ENCODE measurements around the gene IQSEC3.

IQSEC3 gene

GRCh38 chr12:190881-191280, 124.3 kb downstream of the IQSEC3 start:
- FAIRE-seq, result no peak
- TF ChIP-seq POLR2AphosphoS5 (IDR thresholded peaks at IDR 0.05; ENCODE audit: low read depth, low read length) (no peak), TAF1 (IDR thresholded peaks at IDR 0.05; ENCODE audit: borderline replicate concordance, low read depth, low read length) (no peak), POLR2A (IDR thresholded peaks at IDR 0.05; ENCODE audit: low read depth, low read length) (no peak)
- no peak for DNase-seq (ENCODE audit: insufficient read length)

- TF ChIP-seq POLR2A (IDR thresholded peaks at IDR 0.05; ENCODE audit: low read depth, low read length), result no peak
- no peak for TF ChIP-seq POLR2AphosphoS5 (IDR thresholded peaks at IDR 0.05; ENCODE audit: low read depth, low read length)
- TF ChIP-seq TAF1 (IDR thresholded peaks at IDR 0.05; ENCODE audit: borderline replicate concordance, low read depth, low read length), result no peak
- FAIRE-seq, result no peak
- DNase-seq (ENCODE audit: insufficient read length), result no peak
Observed at GRCh38 chr12:191541-191940, 125.0 kb downstream of the IQSEC3 start.

GRCh38 chr12:193261-193660, 126.7 kb downstream of the IQSEC3 start:
- DNase-seq (ENCODE audit: insufficient read length) (no peak), FAIRE-seq (no peak)
- TF ChIP-seq POLR2AphosphoS5 (IDR thresholded peaks at IDR 0.05; ENCODE audit: low read depth, low read length) (no peak), POLR2A (IDR thresholded peaks at IDR 0.05; ENCODE audit: low read depth, low read length) (no peak), TAF1 (IDR thresholded peaks at IDR 0.05; ENCODE audit: borderline replicate concordance, low read depth, low read length) (no peak)

GRCh38 chr12:194276-194675, 127.7 kb downstream of the IQSEC3 start:
- TF ChIP-seq POLR2A (IDR thresholded peaks at IDR 0.05; ENCODE audit: low read depth, low read length) (no peak), TAF1 (IDR thresholded peaks at IDR 0.05; ENCODE audit: borderline replicate concordance, low read depth, low read length) (no peak), POLR2AphosphoS5 (IDR thresholded peaks at IDR 0.05; ENCODE audit: low read depth, low read length) (no peak)

GRCh38 chr12:195156-195555, 128.6 kb downstream of the IQSEC3 start:
- DNase-seq (ENCODE audit: insufficient read length) (no peak), FAIRE-seq (no peak)
- TF ChIP-seq POLR2A (IDR thresholded peaks at IDR 0.05; ENCODE audit: low read depth, low read length) (no peak), POLR2AphosphoS5 (IDR thresholded peaks at IDR 0.05; ENCODE audit: low read depth, low read length) (no peak), TAF1 (IDR thresholded peaks at IDR 0.05; ENCODE audit: borderline replicate concordance, low read depth, low read length) (no peak)

More at GRCh38 chr12:194276-194675, 127.7 kb downstream of the IQSEC3 start:
- DNase-seq (ENCODE audit: insufficient read length) (no peak), FAIRE-seq (no peak)

GRCh38 chr12:195951-196350, 129.4 kb downstream of the IQSEC3 start:
- no peak for FAIRE-seq
- TF ChIP-seq POLR2A (IDR thresholded peaks at IDR 0.05; ENCODE audit: low read depth, low read length), result no peak
- TF ChIP-seq POLR2AphosphoS5 (IDR thresholded peaks at IDR 0.05; ENCODE audit: low read depth, low read length), result no peak
- no peak for TF ChIP-seq TAF1 (IDR thresholded peaks at IDR 0.05; ENCODE audit: borderline replicate concordance, low read depth, low read length)
- no peak for DNase-seq (ENCODE audit: insufficient read length)

- no peak for TF ChIP-seq POLR2A (IDR thresholded peaks at IDR 0.05; ENCODE audit: low read depth, low read length)
- no peak for TF ChIP-seq TAF1 (IDR thresholded peaks at IDR 0.05; ENCODE audit: borderline replicate concordance, low read depth, low read length)
- TF ChIP-seq POLR2AphosphoS5 (IDR thresholded peaks at IDR 0.05; ENCODE audit: low read depth, low read length), result no peak
- no peak for FAIRE-seq
Observed at GRCh38 chr12:196436-196835, 129.9 kb downstream of the IQSEC3 start.

GRCh38 chr12:197347-197746, 130.8 kb downstream of the IQSEC3 start:
- DNase-seq (ENCODE audit: insufficient read length), result no peak
- no peak for TF ChIP-seq POLR2AphosphoS5 (IDR thresholded peaks at IDR 0.05; ENCODE audit: low read depth, low read length)
- no peak for TF ChIP-seq POLR2A (IDR thresholded peaks at IDR 0.05; ENCODE audit: low read depth, low read length)
- TF ChIP-seq TAF1 (IDR thresholded peaks at IDR 0.05; ENCODE audit: borderline replicate concordance, low read depth, low read length), result no peak
- FAIRE-seq, result no peak

More at GRCh38 chr12:196436-196835, 129.9 kb downstream of the IQSEC3 start:
- no peak for DNase-seq (ENCODE audit: insufficient read length)

- FAIRE-seq (no peak), DNase-seq (ENCODE audit: insufficient read length) (no peak)
- TF ChIP-seq TAF1 (IDR thresholded peaks at IDR 0.05; ENCODE audit: borderline replicate concordance, low read depth, low read length) (no peak), POLR2AphosphoS5 (IDR thresholded peaks at IDR 0.05; ENCODE audit: low read depth, low read length) (no peak), POLR2A (IDR thresholded peaks at IDR 0.05; ENCODE audit: low read depth, low read length) (no peak)
Observed at GRCh38 chr12:197911-198695, 131.5 kb downstream of the IQSEC3 start.

- DNase-seq (ENCODE audit: insufficient read length) (no peak), FAIRE-seq (no peak)
- TF ChIP-seq POLR2AphosphoS5 (IDR thresholded peaks at IDR 0.05; ENCODE audit: low read depth, low read length), result no peak
Observed at GRCh38 chr12:198705-199104, 132.1 kb downstream of the IQSEC3 start.

GRCh38 chr12:201361-201760, 134.8 kb downstream of the IQSEC3 start:
- TF ChIP-seq POLR2AphosphoS5 (IDR thresholded peaks at IDR 0.05; ENCODE audit: low read depth, low read length), result no peak
- TF ChIP-seq TAF1 (IDR thresholded peaks at IDR 0.05; ENCODE audit: borderline replicate concordance, low read depth, low read length), result no peak
- TF ChIP-seq POLR2A (IDR thresholded peaks at IDR 0.05; ENCODE audit: low read depth, low read length), result no peak
- no peak for DNase-seq (ENCODE audit: insufficient read length)
- FAIRE-seq, result no peak

GRCh38 chr12:202081-202731, 135.6 kb downstream of the IQSEC3 start:
- TF ChIP-seq POLR2AphosphoS5 (IDR thresholded peaks at IDR 0.05; ENCODE audit: low read depth, low read length), result no peak
- DNase-seq (ENCODE audit: insufficient read length), result no peak
- FAIRE-seq, result no peak
